GM19397 (cell line): ENCODE measurements around the gene CLDN12.

ENCODE experiments used
- ATAC-seq: cut with Tn5 transposase; IDR thresholded peaks from one replicate; pipeline ENCODE4 v1.9.1; 2021; ENCODE audit warnings: mild to moderate bottlenecking, moderate library complexity; ENCODE audit not compliant: unreplicated experiment

The CLDN12 gene

GRCh38 chr7:90403174-90404113 is at the start of gene CLDN12:
Gene CLDN12 (plus strand): TSS chr7:90403461. CDS start chr7:90412677, 9,216 bp downstream.
- peak; percentile 96 for ATAC-seq

- ATAC-seq = no peak
These were observed 19.8 kb upstream of the CLDN12 start for GRCh38 chr7:90383422-90383821.

GRCh38 chr7:90383861-90384260 is 19.4 kb upstream of the CLDN12 start:
- no peak for ATAC-seq

- ATAC-seq = no peak
These were observed 18.8 kb upstream of the CLDN12 start for GRCh38 chr7:90384433-90384832.

- no peak for ATAC-seq
These were observed 15.6 kb upstream of the CLDN12 start for GRCh38 chr7:90387470-90388240.

- ATAC-seq = no peak
These were observed 12.3 kb upstream of the CLDN12 start for GRCh38 chr7:90390926-90391325.

- ATAC-seq = no peak
These were observed 11.8 kb upstream of the CLDN12 start for GRCh38 chr7:90391488-90391887.

- no peak for ATAC-seq
These were observed 6.8 kb upstream of the CLDN12 start for GRCh38 chr7:90396420-90396819.

GRCh38 chr7:90401989-90402388 is 1.3 kb upstream of the CLDN12 start:
- ATAC-seq = no peak

GRCh38 chr7:90402785-90403173 is 482 bp upstream of the CLDN12 start:
- ATAC-seq = no peak

GRCh38 chr7:90404777-90405176 is 1.5 kb downstream of the CLDN12 start:
- ATAC-seq = no peak

- no peak for ATAC-seq
These were observed 4.2 kb downstream of the CLDN12 start for GRCh38 chr7:90407484-90407821.

- no peak for ATAC-seq
These were observed 4.9 kb downstream of the CLDN12 start for GRCh38 chr7:90408142-90408541.

- no peak for ATAC-seq
These were observed 6.4 kb downstream of the CLDN12 start for GRCh38 chr7:90409667-90410066.

GRCh38 chr7:90411510-90411909 is 8.2 kb downstream of the CLDN12 start:
- no peak for ATAC-seq

- ATAC-seq = no peak
These were observed 9.4 kb downstream of the CLDN12 start for GRCh38 chr7:90412458-90413184.

- ATAC-seq = no peak
These were observed 9.9 kb downstream of the CLDN12 start for GRCh38 chr7:90413185-90413528.

- no peak for ATAC-seq
These were observed 18.4 kb downstream of the CLDN12 start for GRCh38 chr7:90421651-90422050.

- peak; percentile 83 for ATAC-seq
These were observed 21.5 kb downstream of the CLDN12 start for GRCh38 chr7:90424720-90425119.

- ATAC-seq = no peak
These were observed 22.1 kb downstream of the CLDN12 start for GRCh38 chr7:90425376-90425775.
